H9 (cell line): Measurements from ENCODE around the gene FARS2. TPM values are rescaled to one million over a fixed set of nuclear protein-coding genes. Genes with fewer than 3 reads are reported as not detected.

ENCODE experiments used
- DNase-seq: peaks from one replicate; pipeline ENCODE4 v3.0.0-alpha.2; 2017
- H2AFZ ChIP-seq: one replicate; pipeline ENCODE4 v1.6.1; 2013; ENCODE audit warnings: mild to moderate bottlenecking, low read length, control low read depth, moderate library complexity
- H2AK5ac ChIP-seq: 2 replicates; pipeline ENCODE4 v1.6.1; 2013; ENCODE audit warnings: low read length, control low read depth, mixed read lengths; ENCODE audit not compliant: insufficient read length
- H2BK120ac ChIP-seq: one replicate; pipeline ENCODE4 v1.6.1; 2013; ENCODE audit warnings: low read depth, mild to moderate bottlenecking, low read length, control low read depth, inconsistent platforms; ENCODE audit not compliant: poor library complexity, severe bottlenecking
- H2BK12ac ChIP-seq: 2 replicates; pipeline ENCODE4 v1.6.1; 2013; ENCODE audit warnings: low read length, control low read depth, mixed read lengths, low read depth; ENCODE audit not compliant: insufficient read length
- H2BK15ac ChIP-seq: 2 replicates; pipeline ENCODE4 v1.6.1; 2013; ENCODE audit warnings: low read depth, low read length, control low read depth
- H2BK20ac ChIP-seq: one replicate; pipeline ENCODE4 v1.6.1; 2013; ENCODE audit warnings: low read depth, mild to moderate bottlenecking, low read length, control low read depth, inconsistent platforms; ENCODE audit not compliant: poor library complexity, severe bottlenecking
- H2BK5ac ChIP-seq: 2 replicates; pipeline ENCODE4 v1.6.1; 2013; ENCODE audit warnings: low read length, control low read depth, mixed read lengths; ENCODE audit not compliant: insufficient read length
- H3K14ac ChIP-seq: 2 replicates; pipeline ENCODE4 v1.6.1; 2013; ENCODE audit warnings: low read length, control low read depth; ENCODE audit not compliant: insufficient read depth
- H3K18ac ChIP-seq: 2 replicates; pipeline ENCODE4 v1.6.1; 2013; ENCODE audit warnings: low read depth, mild to moderate bottlenecking, mixed read lengths, low read length, control low read depth; ENCODE audit not compliant: insufficient read length
- H3K23ac ChIP-seq: 2 replicates; pipeline ENCODE4 v1.6.1; 2013; ENCODE audit warnings: low read length, control low read depth, mixed read lengths, low read depth; ENCODE audit not compliant: insufficient read length
- H3K23me2 ChIP-seq: 2 replicates; pipeline ENCODE4 v1.6.1; 2013; ENCODE audit warnings: low read depth, mild to moderate bottlenecking, mixed read lengths, low read length, control low read depth; ENCODE audit not compliant: insufficient read length, poor library complexity, severe bottlenecking
- H3K27ac ChIP-seq: 2 replicates; pipeline ENCODE4 v1.5.1; 2013; ENCODE audit warnings: low read length, control low read depth, mixed read lengths, low read depth; ENCODE audit not compliant: insufficient read length
- H3K27me3 ChIP-seq: 2 replicates; pipeline ENCODE4 v1.6.1; 2013; ENCODE audit warnings: low read length, control low read depth, inconsistent platforms; ENCODE audit not compliant: insufficient read depth
- H3K4ac ChIP-seq: 2 replicates; pipeline ENCODE4 v1.6.1; 2013; ENCODE audit warnings: low read depth, mild to moderate bottlenecking, control low read depth, inconsistent platforms, low read length, moderate library complexity
- H3K4me1 ChIP-seq: 2 replicates; pipeline ENCODE4 v1.6.1; 2013; ENCODE audit warnings: low read length, control low read depth, inconsistent platforms; ENCODE audit not compliant: insufficient read depth
- H3K4me2 ChIP-seq: 2 replicates; pipeline ENCODE4 v1.6.1; 2013; ENCODE audit warnings: low read length, control low read depth, mixed read lengths; ENCODE audit not compliant: insufficient read length, insufficient read depth
- H3K56ac ChIP-seq: 2 replicates; pipeline ENCODE4 v1.6.1; 2013; ENCODE audit warnings: low read depth, mild to moderate bottlenecking, mixed read lengths, low read length, control low read depth; ENCODE audit not compliant: insufficient read length
- H3K79me1 ChIP-seq: 2 replicates; pipeline ENCODE4 v1.6.1; 2013; ENCODE audit warnings: low read depth, mild to moderate bottlenecking, moderate library complexity, low read length, control low read depth, inconsistent platforms; ENCODE audit not compliant: insufficient read depth, poor library complexity, severe bottlenecking
- H3K79me2 ChIP-seq: 2 replicates; pipeline ENCODE4 v1.6.1; 2013; ENCODE audit warnings: low read length, control low read depth, inconsistent platforms; ENCODE audit not compliant: insufficient read depth
- H3K9ac ChIP-seq: 2 replicates; pipeline ENCODE4 v1.6.1; 2013; ENCODE audit warnings: low read length, control low read depth, mixed read lengths; ENCODE audit not compliant: insufficient read length; ENCODE audit errors: extremely low read depth
- H3K9me3 ChIP-seq: one replicate; pipeline ENCODE4 v1.6.1; 2013; ENCODE audit warnings: low read depth, low read length, inconsistent platforms; ENCODE audit not compliant: control insufficient read depth
- H3T11ph ChIP-seq: one replicate; pipeline ENCODE4 v1.6.1; 2013; ENCODE audit warnings: mild to moderate bottlenecking, low read length, control low read depth, inconsistent platforms
- H4K20me1 ChIP-seq: one replicate; pipeline ENCODE4 v1.6.1; 2013; ENCODE audit not compliant: control insufficient read depth, insufficient read length, insufficient read depth
- H4K5ac ChIP-seq: 2 replicates; pipeline ENCODE4 v1.6.1; 2013; ENCODE audit warnings: low read depth, mild to moderate bottlenecking, mixed read lengths, low read length, control low read depth; ENCODE audit not compliant: insufficient read length
- H4K8ac ChIP-seq: replicated peaks from 2 replicates; pipeline ENCODE4 v1.6.1; 2013; ENCODE audit warnings: low read length, control low read depth, mixed read lengths, low read depth; ENCODE audit not compliant: insufficient read length
- H4K91ac ChIP-seq: 2 replicates; pipeline ENCODE4 v1.6.1; 2013; ENCODE audit warnings: low read depth, mild to moderate bottlenecking, moderate library complexity, mixed read lengths, low read length, control low read depth; ENCODE audit not compliant: insufficient read length
- H3K27ac Mint-ChIP-seq, 3 experiments: 2 replicates in 2 of 3; 3 replicates in 1 of 3; pipeline ENCODE4 v1.8.0; 2020 to 2021; ENCODE audit warnings: mixed read lengths in 3 of 3, mild to moderate bottlenecking in 1 of 3, moderate library complexity in 1 of 3
- H3K27me3 Mint-ChIP-seq: 2 replicates; pipeline ENCODE4 v1.8.0; 2021; ENCODE audit warnings: low read depth, mild to moderate bottlenecking, moderate library complexity, mixed read lengths
- H3K36me3 Mint-ChIP-seq, 3 experiments: 2 replicates in 2 of 3; 3 replicates in 1 of 3; pipeline ENCODE4 v1.8.0; 2020 to 2021; ENCODE audit warnings: low read depth in 3 of 3, mixed read lengths in 3 of 3; ENCODE audit not compliant: insufficient read depth in 1 of 3
- H3K4me1 Mint-ChIP-seq, 2 experiments: 2 replicates each; pipeline ENCODE4 v1.8.0; 2020; ENCODE audit warnings: mixed read lengths in 2 of 2
- H3K4me3 Mint-ChIP-seq, 2 experiments: 2 replicates in 1 of 2; 3 replicates in 1 of 2; pipeline ENCODE4 v1.8.0; 2020 to 2021; ENCODE audit warnings: mild to moderate bottlenecking in 2 of 2, mixed read lengths in 2 of 2, moderate library complexity in 1 of 2
- H3K9me3 Mint-ChIP-seq, 2 experiments: 2 replicates in 1 of 2; 3 replicates in 1 of 2; pipeline ENCODE4 v1.8.0; 2020; ENCODE audit warnings: mild to moderate bottlenecking in 2 of 2, mixed read lengths in 2 of 2, moderate library complexity in 1 of 2
- CTCF ChIP-seq: fragments of 200-600 bp; sonication (generic); conservative IDR thresholded peaks from 3 replicates; pipeline ENCODE4 v1.8.0; 2021; ENCODE audit warnings: antibody characterized with exemption, mild to moderate bottlenecking
- WGBS: extraction: QIAGEN DNeasy Blood & Tissue Kit; methylation state at CpG from one replicate; pipeline ENCODE4 v1.1.7; 2013; ENCODE audit warnings: missing lambda C conversion rate, low lambda C conversion rate, mixed read lengths; ENCODE audit not compliant: insufficient read length; ENCODE audit errors: extremely low coverage; 5-methylcytosine and 5-hydroxymethylcytosine counted together
- total RNA-seq: library from RNA; stranded (reverse); gene quantifications from 2 replicates; pipeline ENCODE4 v1.2.1, GENCODE V29; 2021

Gene FARS2
- total RNA-seq, 1 experiment from 2014 or later, result 8.5 TPM

- no peak overlapping the region for H3K9ac ChIP-seq
- H3K9me3 ChIP-seq, result no peaks in the 10 kb centered on the region
- Mint-ChIP-seq H3K27ac (no peak overlapping the region), H3K9me3 (no peaks in the 10 kb centered on the region), H3K36me3 (no peaks in the 10 kb centered on the region), H3K27me3 (no peaks in the 10 kb centered on the region), H3K4me1 (peaks cover 29 to 42% of the 10 kb centered on the region in 2 experiments), H3K4me3 (no peak overlapping the region)
- H4K5ac ChIP-seq, result no peak overlapping the region
- H2AFZ ChIP-seq, result no peak overlapping the region
- peaks cover 13% of the 10 kb centered on the region for H3K4me1 ChIP-seq
- TF ChIP-seq CTCF, result no peak
- no peak overlapping the region for H4K91ac ChIP-seq
- no peak overlapping the region for H2BK5ac ChIP-seq
- no peak overlapping the region for H3T11ph ChIP-seq
- H4K20me1 ChIP-seq, result no peaks in the 10 kb centered on the region
- WGBS, result no CpG with 5 or more reads among the region's 2 CpGs
- no peak overlapping the region for H4K8ac ChIP-seq
- no peak overlapping the region for H2BK120ac ChIP-seq
- H3K4ac ChIP-seq, result no peak overlapping the region
- H3K4me2 ChIP-seq, result no peak overlapping the region
- no peak overlapping the region for H2BK15ac ChIP-seq
- H3K14ac ChIP-seq, result no peak overlapping the region
- no peak overlapping the region for H2BK20ac ChIP-seq
- H2AK5ac ChIP-seq, result no peak overlapping the region
- H3K18ac ChIP-seq, result no peak overlapping the region
- H3K23ac ChIP-seq, result no peak overlapping the region
- no peaks in the 10 kb centered on the region for H3K79me1 ChIP-seq
- DNase-seq, result no peak
- H3K23me2 ChIP-seq, result no peaks in the 10 kb centered on the region
- H2BK12ac ChIP-seq, result no peak overlapping the region
- H3K56ac ChIP-seq, result no peak overlapping the region
- no peaks in the 10 kb centered on the region for H3K27me3 ChIP-seq
- no peak overlapping the region for H3K27ac ChIP-seq
- H3K79me2 ChIP-seq, result no peaks in the 10 kb centered on the region
Measured at GRCh38 chr6:5670381-5670780, 409.1 kb downstream of the FARS2 start.
